NCI-H345 (cell line): Measurements from ENCODE around the gene EPHA2.
A peak's percentile ranks its signal among the peaks of the same experiment; 100 is the strongest.

ENCODE experiments used
- DNase-seq: peaks from one replicate; lab custom pipeline; 2025; lab: John Stamatoyannopoulos, UW

EPHA2 gene

GRCh38 chr1:16092097-16092922, 63.6 kb downstream of the EPHA2 start:
- no peak for DNase-seq

- peak; percentile 44 for DNase-seq
These were observed 64.6 kb downstream of the EPHA2 start for GRCh38 chr1:16091296-16091695.

- DNase-seq = no peak
These were observed 65.6 kb downstream of the EPHA2 start for GRCh38 chr1:16090076-16090826.

- DNase-seq = no peak
These were observed 66.9 kb downstream of the EPHA2 start for GRCh38 chr1:16088996-16089395.

GRCh38 chr1:16088351-16088911, 67.4 kb downstream of the EPHA2 start:
- no peak for DNase-seq

- DNase-seq = no peak
These were observed 68.1 kb downstream of the EPHA2 start for GRCh38 chr1:16087733-16088132.

- DNase-seq = no peak
These were observed 70.3 kb downstream of the EPHA2 start for GRCh38 chr1:16085522-16085921.

GRCh38 chr1:16083486-16083885, 72.4 kb downstream of the EPHA2 start:
- no peak for DNase-seq

- peak; percentile 41 for DNase-seq
These were observed 73.4 kb downstream of the EPHA2 start for GRCh38 chr1:16082283-16083038.

- DNase-seq = no peak
These were observed 74.2 kb downstream of the EPHA2 start for GRCh38 chr1:16081636-16082035.

- DNase-seq = no peak
These were observed 75.3 kb downstream of the EPHA2 start for GRCh38 chr1:16080422-16081150.

GRCh38 chr1:16078925-16079656, 76.8 kb downstream of the EPHA2 start:
- peak; percentile 71 for DNase-seq

- no peak for DNase-seq
These were observed 78.2 kb downstream of the EPHA2 start for GRCh38 chr1:16077406-16078245.

GRCh38 chr1:16076865-16077238, 79.0 kb downstream of the EPHA2 start:
- DNase-seq = no peak

GRCh38 chr1:16076031-16076864, 79.6 kb downstream of the EPHA2 start:
- no peak for DNase-seq

- no peak for DNase-seq
These were observed 80.4 kb downstream of the EPHA2 start for GRCh38 chr1:16075337-16076030.
